GM12801 (cell line): ENCODE measurements around the gene DDX10.

Source experiments
- CTCF ChIP-seq: IDR thresholded peaks from one replicate; pipeline ENCODE4 v1.5.1; 2011; ENCODE audit warnings: control low read depth; ENCODE audit not compliant: insufficient read length; ENCODE audit errors: extremely low read depth

DDX10 gene

GRCh38 chr11:108787105-108787504 lies 122.2 kb downstream of the DDX10 start:
- TF ChIP-seq CTCF = no peak

- no peak for TF ChIP-seq CTCF
These were observed 123.8 kb downstream of the DDX10 start for GRCh38 chr11:108788565-108789199.

- no peak for TF ChIP-seq CTCF
These were observed 125.8 kb downstream of the DDX10 start for GRCh38 chr11:108790501-108791299.

GRCh38 chr11:108793138-108793537 lies 128.3 kb downstream of the DDX10 start:
- TF ChIP-seq CTCF = no peak

GRCh38 chr11:108793611-108794010 lies 128.7 kb downstream of the DDX10 start:
- TF ChIP-seq CTCF = no peak

- no peak for TF ChIP-seq CTCF
These were observed 131.7 kb downstream of the DDX10 start for GRCh38 chr11:108796551-108796950.

- TF ChIP-seq CTCF = no peak
These were observed 132.8 kb downstream of the DDX10 start for GRCh38 chr11:108797578-108798100.
